ENCODE data around the gene S100A11. TPM values are rescaled to one million over a fixed set of nuclear protein-coding genes. Genes with fewer than 3 reads are reported as not detected.

The S100A11 gene
- total RNA-seq, 1 donor from 2014 or later = 142 TPM

DNA sequence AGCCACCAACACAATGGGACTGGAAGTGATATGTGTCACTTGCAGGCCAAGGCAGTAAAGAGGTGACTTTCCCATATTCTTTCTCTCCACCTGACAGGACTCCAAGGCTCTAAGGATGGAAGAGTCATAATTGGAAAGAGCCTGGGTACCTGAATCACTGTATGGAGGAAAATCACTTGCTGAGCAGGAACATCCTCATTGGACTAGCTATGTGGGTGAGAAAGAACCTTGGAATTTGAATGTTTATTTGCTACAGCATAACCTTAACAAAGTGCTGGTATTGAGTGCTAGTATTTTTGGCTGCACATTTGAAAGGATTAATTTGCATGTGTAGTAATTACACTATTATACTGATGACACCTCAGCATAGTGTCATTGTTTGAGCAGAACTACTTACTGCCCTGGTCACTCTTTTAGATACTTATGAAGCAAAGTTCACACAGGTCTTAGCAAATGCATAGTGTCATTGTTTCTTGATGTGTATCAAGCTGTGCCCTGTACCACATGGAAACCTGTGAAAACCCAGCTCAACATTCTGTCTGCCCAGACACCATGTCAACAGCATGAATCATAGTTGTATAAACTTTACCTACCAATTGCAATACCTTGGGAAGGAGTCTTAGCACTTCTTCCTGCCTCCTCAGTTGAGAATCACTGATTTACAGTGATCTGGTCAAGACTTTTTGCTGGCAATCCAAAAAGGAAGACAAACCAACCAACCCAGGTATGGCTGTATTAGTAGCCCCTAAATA lies 38.0 kb downstream of the S100A11 start:
- no peak overlapping the region for H3K27ac Mint-ChIP-seq
- H3K36me3 Mint-ChIP-seq (ENCODE audit: insufficient read depth) = no peaks in the 10 kb centered on the region
- H3K27me3 Mint-ChIP-seq = peaks cover 7% of the 10 kb centered on the region
- H3K4me1 Mint-ChIP-seq (ENCODE audit: low read depth) = peaks cover 15% of the 10 kb centered on the region
- H3K9me3 Mint-ChIP-seq (ENCODE audit: low read depth) = no peaks in the 10 kb centered on the region
- no peak overlapping the region for H3K4me3 Mint-ChIP-seq (ENCODE audit: low read depth)
- no peak for TF ChIP-seq CTCF (IDR thresholded peaks at IDR 0.05; ENCODE audit: unreplicated experiment)
- DNase-seq (ENCODE audit: low spot score, unreplicated experiment) = no peak

DNA sequence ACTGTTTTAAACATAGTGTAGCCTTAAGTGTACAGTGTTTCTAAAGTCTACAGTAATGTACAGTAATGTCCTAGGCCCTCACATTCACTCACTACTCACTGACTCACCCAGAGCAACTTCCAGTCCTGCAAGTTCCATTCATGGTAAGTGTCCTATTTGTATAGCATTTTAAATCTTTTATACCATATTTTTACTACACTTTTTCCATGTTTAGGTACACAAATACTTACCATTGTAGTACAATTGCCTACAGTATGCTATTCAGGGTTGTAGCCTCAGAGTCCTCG lies 39.6 kb downstream of the S100A11 start:
- Mint-ChIP-seq H3K4me1 (ENCODE audit: low read depth) (peaks cover 22% of the 10 kb centered on the region), H3K9me3 (ENCODE audit: low read depth) (no peaks in the 10 kb centered on the region), H3K27me3 (no peaks in the 10 kb centered on the region), H3K36me3 (ENCODE audit: insufficient read depth) (no peaks in the 10 kb centered on the region), H3K4me3 (ENCODE audit: low read depth) (no peak overlapping the region), H3K27ac (no peak overlapping the region)
- DNase-seq (ENCODE audit: low spot score, unreplicated experiment) = no peak
- TF ChIP-seq CTCF (IDR thresholded peaks at IDR 0.05; ENCODE audit: unreplicated experiment) = no peak

- no peak for TF ChIP-seq CTCF (IDR thresholded peaks at IDR 0.05; ENCODE audit: unreplicated experiment)
- Mint-ChIP-seq H3K4me1 (ENCODE audit: low read depth) (peaks cover 34% of the 10 kb centered on the region), H3K4me3 (ENCODE audit: low read depth) (no peak overlapping the region), H3K27ac (no peak overlapping the region), H3K27me3 (peaks cover 2% of the 10 kb centered on the region), H3K9me3 (ENCODE audit: low read depth) (no peaks in the 10 kb centered on the region), H3K36me3 (ENCODE audit: insufficient read depth) (no peaks in the 10 kb centered on the region)
- DNase-seq (ENCODE audit: low spot score, unreplicated experiment) = no peak
These were observed 41.0 kb downstream of the S100A11 start for GRCh38 chr1:151995774-151996173.

DNA sequence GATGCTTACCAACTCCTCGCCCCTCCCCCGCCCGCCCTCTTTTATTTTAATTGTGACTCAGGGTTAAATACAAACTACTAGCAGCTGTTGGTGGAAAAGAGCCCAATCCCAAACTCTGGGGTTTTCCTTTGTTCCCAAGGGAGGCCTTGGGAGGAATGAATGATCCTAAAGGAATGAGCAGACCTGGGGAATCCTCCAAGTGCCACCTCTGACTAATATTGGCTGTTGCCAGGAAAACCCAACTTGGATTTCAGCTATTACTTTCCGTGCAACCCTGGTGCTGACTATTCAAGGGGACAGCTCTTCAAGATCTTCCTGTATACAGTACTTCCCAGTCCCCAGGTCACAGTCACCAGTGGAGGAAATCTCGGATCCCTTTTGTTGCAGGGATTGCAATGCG lies 41.8 kb downstream of the S100A11 start:
- H3K36me3 Mint-ChIP-seq (ENCODE audit: insufficient read depth) = no peaks in the 10 kb centered on the region
- DNase-seq (ENCODE audit: low spot score, unreplicated experiment) = no peak
- H3K27me3 Mint-ChIP-seq = peaks cover 2% of the 10 kb centered on the region
- H3K4me3 Mint-ChIP-seq (ENCODE audit: low read depth) = peak overlapping the region; percentile 27
- peaks cover 39% of the 10 kb centered on the region for H3K4me1 Mint-ChIP-seq (ENCODE audit: low read depth)
- H3K9me3 Mint-ChIP-seq (ENCODE audit: low read depth) = no peaks in the 10 kb centered on the region
- H3K27ac Mint-ChIP-seq = peak overlapping the region; percentile 88
- TF ChIP-seq CTCF (IDR thresholded peaks at IDR 0.05; ENCODE audit: unreplicated experiment) = no peak

DNA sequence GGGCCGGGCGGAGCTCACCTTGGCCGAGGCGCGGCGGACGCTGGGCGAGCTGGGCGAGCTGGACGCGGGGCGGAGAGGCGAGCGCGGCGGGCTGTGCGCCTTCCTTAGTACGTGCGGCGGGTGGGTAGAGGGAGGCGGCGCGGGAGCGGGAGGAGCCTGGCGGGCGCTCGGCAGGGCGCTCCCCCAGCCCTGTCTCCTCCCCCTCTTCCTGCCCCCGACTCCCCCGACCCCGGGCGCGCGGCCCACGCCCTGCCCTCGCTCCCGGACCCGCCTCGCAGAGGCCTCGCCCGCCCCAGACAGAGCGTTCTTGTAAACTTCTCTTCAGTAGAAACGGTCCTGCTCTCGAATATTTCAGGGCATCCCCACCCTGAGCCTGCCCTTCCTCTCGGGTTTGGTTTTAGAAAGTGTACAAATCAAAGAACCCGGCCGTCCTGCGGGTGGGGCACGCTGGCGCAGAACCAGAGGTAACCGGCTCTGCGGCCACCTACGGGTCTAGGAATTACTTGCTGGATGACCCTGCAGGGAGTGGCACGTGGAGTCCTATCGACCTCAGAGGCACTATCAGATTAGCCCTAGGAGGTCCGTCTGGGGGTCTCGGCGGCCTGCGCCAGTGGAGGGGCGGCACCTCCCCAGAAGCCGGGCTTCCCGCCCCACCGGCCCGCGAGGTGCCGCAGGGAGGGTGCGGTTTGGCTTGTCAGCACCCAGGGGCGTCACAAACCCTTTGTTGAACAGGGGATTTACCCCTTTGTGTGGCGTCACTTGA lies 42.9 kb downstream of the S100A11 start, which contains the start of gene S100A10:
Gene S100A10, minus strand, starts transcription at position 126 of the 763 bp plus-strand sequence. CDS start 7,629 bp downstream, outside the sequence.
- Mint-ChIP-seq H3K4me3 (ENCODE audit: low read depth) (peak within 1 kb of the TSS; percentile 93), H3K36me3 (ENCODE audit: insufficient read depth) (no peaks in the 10 kb centered on the region), H3K9me3 (ENCODE audit: low read depth) (no peaks in the 10 kb centered on the region), H3K27ac (peak within 1 kb of the TSS; percentile 98), H3K4me1 (ENCODE audit: low read depth) (peaks cover 47% of the 10 kb centered on the region), H3K27me3 (peaks cover 2% of the 10 kb centered on the region)
- DNase-seq (ENCODE audit: low spot score, unreplicated experiment) = peak; percentile 61
- TF ChIP-seq CTCF (IDR thresholded peaks at IDR 0.05; ENCODE audit: unreplicated experiment) = no peak
